ENCODE measurements around the gene NHERF1.

DNA sequence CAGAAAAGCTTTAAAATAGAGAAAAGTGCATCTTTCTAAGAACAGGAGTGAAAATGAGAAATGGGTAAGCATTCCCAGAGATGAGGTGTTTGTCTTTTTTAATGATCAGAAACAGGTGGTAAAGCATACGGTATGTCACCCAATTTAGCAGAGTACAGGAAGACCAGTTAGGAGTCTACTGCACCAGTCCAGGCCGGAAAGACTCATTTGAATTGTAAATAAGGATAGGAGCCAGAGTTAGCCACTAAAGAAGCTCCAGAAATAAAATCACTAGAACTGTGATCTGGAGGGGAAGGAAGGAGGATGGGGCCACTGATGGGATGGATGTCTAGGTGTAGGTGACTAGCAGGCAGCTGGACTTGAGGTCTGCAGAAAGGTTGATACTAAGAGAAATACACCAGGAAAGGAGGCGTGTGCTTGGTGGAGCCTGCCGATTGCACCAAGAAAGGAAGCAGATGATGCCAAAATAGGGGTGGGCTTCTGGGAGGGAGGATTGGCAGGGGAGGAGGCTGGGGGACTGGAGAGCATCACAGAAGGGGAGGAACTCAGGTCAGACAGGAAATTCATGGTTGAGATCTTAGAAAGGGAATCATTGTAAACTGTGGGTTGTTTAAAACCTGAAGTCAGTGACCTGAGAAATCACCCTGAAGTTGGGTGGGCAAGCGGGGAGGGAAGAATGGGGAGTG, 35.8 kb downstream of the NHERF1 start:
- TF ChIP-seq, protein P1, sequence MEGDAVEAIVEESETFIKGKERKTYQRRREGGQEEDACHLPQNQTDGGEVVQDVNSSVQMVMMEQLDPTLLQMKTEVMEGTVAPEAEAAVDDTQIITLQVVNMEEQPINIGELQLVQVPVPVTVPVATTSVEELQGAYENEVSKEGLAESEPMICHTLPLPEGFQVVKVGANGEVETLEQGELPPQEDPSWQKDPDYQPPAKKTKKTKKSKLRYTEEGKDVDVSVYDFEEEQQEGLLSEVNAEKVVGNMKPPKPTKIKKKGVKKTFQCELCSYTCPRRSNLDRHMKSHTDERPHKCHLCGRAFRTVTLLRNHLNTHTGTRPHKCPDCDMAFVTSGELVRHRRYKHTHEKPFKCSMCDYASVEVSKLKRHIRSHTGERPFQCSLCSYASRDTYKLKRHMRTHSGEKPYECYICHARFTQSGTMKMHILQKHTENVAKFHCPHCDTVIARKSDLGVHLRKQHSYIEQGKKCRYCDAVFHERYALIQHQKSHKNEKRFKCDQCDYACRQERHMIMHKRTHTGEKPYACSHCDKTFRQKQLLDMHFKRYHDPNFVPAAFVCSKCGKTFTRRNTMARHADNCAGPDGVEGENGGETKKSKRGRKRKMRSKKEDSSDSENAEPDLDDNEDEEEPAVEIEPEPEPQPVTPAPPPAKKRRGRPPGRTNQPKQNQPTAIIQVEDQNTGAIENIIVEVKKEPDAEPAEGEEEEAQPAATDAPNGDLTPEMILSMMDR (IDR thresholded peaks at IDR 0.05): no peak
- TF ChIP-seq POLR2A (IDR thresholded peaks at IDR 0.05): no peak
